Tibial artery (tissue), 4 donors: ENCODE data around the gene EPDR1.

Source experiments
- DNase-seq, 2 donors: peaks; one replicate each; pipeline ENCODE4 v3.0.0-alpha.2; 2019
- H3K27ac ChIP-seq, 2 donors: fragments of 200-600 bp; sonication (generic) in 1 of 2; 1 replicate in 1 of 2; 2 replicates in 1 of 2; pipeline ENCODE4 v1.5.1; 2018 to 2019; ENCODE audit warnings: mild to moderate bottlenecking in 1 of 2
- H3K27me3 ChIP-seq, 2 donors: fragments of 200-600 bp; sonication (generic) in 1 of 2; one replicate each; pipeline versions ENCODE4 v1.5.1 to v1.6.0; 2016 to 2019
- H3K36me3 ChIP-seq, 3 donors: fragments of 200-600 bp; sonication (generic) in 2 of 3; one replicate each; pipeline ENCODE4 v1.5.1; 2016 to 2019; ENCODE audit warnings: mild to moderate bottlenecking in 2 of 3
- H3K4me1 ChIP-seq, 4 donors: fragments of 200-600 bp; sonication (generic) in 2 of 4; 1 replicate in 3 of 4; 2 replicates in 1 of 4; pipeline ENCODE4 v1.5.1; 2016 to 2019
- H3K4me3 ChIP-seq, 2 donors: fragments of 200-600 bp; sonication (generic) in 1 of 2; 1 replicate in 1 of 2; 2 replicates in 1 of 2; pipeline ENCODE4 v1.5.1; 2018 to 2019; ENCODE audit warnings: mild to moderate bottlenecking in 2 of 2
- H3K9me3 ChIP-seq, 3 donors: fragments of 200-600 bp; sonication (generic) in 1 of 3; one replicate each; pipeline ENCODE4 v1.5.1; 2016 to 2019
- intact Hi-C: fragments of 100-400 bp; cut with DNase I; formaldehyde crosslinking; loops from one replicate; pipeline ENCODE4 v1.15.0; 2023; ENCODE audit warnings: low total_unique reads
- TF ChIP-seq, protein P1 (sequence below), 2 experiments: fragments of 200-600 bp in 1 of 2; fragments of 450-650 bp in 1 of 2; IDR thresholded peaks; one replicate each; pipeline ENCODE4 v1.5.1; 2017 to 2019; ENCODE audit warnings: antibody characterized with exemption in 2 of 2, mild to moderate bottlenecking in 1 of 2, moderate library complexity in 1 of 2

The EPDR1 gene

DNA sequence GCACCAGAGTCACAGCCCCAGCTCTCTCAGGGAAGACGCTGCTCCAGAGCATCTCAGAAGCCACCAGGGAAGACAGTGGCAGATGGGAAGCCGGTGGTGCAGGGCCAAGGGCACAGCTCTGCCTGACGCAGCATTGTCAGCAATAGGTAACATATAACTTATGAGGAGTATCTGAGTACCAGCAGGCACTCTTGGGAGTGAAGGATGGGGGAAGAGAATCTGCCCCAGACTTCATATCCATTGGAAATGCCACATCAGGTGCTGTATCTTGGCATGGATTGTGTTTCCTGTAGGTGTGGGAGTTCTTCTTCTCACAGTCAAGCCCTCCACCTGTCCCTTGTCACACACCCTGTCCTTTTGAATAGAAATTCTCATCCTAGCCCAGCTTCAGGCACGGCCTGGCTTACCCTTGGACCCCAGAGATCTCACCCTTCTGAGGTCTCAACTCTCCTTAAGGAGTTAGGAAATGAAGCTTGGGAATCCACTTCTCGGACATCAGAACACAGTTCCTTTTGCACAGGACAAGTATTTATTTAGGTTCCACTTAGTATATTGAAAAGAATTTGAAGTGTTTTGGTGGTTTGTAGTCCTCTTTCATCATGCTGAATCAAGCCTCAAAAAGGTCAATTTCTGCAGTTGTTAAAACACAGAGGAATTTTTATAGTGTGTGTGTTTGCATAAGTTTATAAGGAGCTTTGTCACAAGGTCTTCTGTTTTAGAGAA is 9.9 kb downstream of the EPDR1 start:
- H3K4me1 ChIP-seq = peaks cover 0 to 30% (median 2%) of the 10 kb centered on the region in 4 donors
- no peak overlapping the region for H3K4me3 ChIP-seq
- intact Hi-C loops = no loop called here
- peaks cover 0 to 6% (median 6%) of the 10 kb centered on the region in 3 donors for H3K9me3 ChIP-seq
- no peak for DNase-seq
- H3K27me3 ChIP-seq = no peaks in the 10 kb centered on the region
- H3K27ac ChIP-seq = peak overlapping the region in 1 of 2 donors; percentile 3
- H3K36me3 ChIP-seq = no peaks in the 10 kb centered on the region
- TF ChIP-seq, protein P1, sequence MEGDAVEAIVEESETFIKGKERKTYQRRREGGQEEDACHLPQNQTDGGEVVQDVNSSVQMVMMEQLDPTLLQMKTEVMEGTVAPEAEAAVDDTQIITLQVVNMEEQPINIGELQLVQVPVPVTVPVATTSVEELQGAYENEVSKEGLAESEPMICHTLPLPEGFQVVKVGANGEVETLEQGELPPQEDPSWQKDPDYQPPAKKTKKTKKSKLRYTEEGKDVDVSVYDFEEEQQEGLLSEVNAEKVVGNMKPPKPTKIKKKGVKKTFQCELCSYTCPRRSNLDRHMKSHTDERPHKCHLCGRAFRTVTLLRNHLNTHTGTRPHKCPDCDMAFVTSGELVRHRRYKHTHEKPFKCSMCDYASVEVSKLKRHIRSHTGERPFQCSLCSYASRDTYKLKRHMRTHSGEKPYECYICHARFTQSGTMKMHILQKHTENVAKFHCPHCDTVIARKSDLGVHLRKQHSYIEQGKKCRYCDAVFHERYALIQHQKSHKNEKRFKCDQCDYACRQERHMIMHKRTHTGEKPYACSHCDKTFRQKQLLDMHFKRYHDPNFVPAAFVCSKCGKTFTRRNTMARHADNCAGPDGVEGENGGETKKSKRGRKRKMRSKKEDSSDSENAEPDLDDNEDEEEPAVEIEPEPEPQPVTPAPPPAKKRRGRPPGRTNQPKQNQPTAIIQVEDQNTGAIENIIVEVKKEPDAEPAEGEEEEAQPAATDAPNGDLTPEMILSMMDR (IDR thresholded peaks at IDR 0.05) = no peak

DNA sequence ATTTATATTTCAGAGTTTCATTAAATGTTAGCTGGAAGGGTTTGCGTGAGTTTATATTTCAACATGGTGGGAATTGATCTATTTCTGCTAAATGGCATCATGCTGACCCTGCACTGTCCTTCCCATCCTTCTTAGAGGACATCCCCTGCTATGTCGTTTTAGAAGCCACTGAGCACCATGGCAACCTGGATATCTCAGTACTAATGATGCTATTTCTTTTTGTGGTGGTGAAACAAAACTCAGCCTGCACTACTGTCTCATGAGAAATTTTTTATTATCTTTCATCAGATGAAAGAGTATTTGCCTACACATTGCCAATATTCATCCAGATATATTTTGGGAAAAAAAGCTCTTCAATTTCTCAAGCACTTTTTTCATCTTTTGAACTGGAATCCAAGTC is 12.1 kb downstream of the EPDR1 start:
- no peak overlapping the region for H3K27ac ChIP-seq
- H3K9me3 ChIP-seq = peaks cover 0 to 6% (median 0%) of the 10 kb centered on the region in 3 donors
- intact Hi-C loops = no loop called here
- no peak for DNase-seq
- TF ChIP-seq, protein P1 (IDR thresholded peaks at IDR 0.05) = no peak
- H3K36me3 ChIP-seq = no peaks in the 10 kb centered on the region
- no peak overlapping the region for H3K4me3 ChIP-seq
- H3K4me1 ChIP-seq = peaks cover 0 to 26% (median 2%) of the 10 kb centered on the region in 4 donors
- H3K27me3 ChIP-seq = no peaks in the 10 kb centered on the region

DNA sequence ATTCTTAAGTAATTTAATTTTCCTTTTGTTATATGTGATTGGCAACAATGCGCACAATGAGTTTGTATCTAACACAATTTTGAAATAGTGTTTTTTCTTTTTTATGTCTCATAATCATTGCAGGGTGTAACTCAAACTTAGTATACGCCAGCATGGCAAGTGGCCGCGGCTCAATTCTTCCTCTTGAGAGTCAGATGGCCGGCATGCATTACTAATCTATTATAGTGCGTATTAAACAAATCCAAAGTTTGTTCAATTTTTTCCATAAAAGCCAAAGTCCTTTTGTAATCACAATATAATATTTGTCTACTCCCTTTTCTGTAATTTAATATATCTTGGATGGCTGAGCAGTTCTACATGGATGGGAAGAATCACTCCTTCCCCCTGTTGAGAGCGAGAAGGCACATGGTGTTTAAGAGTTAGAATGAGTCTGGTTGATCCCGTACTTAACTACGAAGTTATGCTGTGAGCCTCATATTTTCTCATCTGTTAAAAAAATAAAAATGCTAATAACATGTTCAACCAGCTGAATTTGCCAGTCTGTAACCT is 12.7 kb downstream of the EPDR1 start:
- DNase-seq = no peak
- intact Hi-C loops = no loop called here
- H3K9me3 ChIP-seq = peaks cover 0 to 6% (median 0%) of the 10 kb centered on the region in 3 donors
- no peaks in the 10 kb centered on the region for H3K36me3 ChIP-seq
- no peak overlapping the region for H3K4me3 ChIP-seq
- H3K4me1 ChIP-seq = peaks cover 0 to 21% (median 2%) of the 10 kb centered on the region in 4 donors
- TF ChIP-seq, protein P1 (IDR thresholded peaks at IDR 0.05) = no peak
- H3K27me3 ChIP-seq = no peaks in the 10 kb centered on the region
- no peak overlapping the region for H3K27ac ChIP-seq

DNA sequence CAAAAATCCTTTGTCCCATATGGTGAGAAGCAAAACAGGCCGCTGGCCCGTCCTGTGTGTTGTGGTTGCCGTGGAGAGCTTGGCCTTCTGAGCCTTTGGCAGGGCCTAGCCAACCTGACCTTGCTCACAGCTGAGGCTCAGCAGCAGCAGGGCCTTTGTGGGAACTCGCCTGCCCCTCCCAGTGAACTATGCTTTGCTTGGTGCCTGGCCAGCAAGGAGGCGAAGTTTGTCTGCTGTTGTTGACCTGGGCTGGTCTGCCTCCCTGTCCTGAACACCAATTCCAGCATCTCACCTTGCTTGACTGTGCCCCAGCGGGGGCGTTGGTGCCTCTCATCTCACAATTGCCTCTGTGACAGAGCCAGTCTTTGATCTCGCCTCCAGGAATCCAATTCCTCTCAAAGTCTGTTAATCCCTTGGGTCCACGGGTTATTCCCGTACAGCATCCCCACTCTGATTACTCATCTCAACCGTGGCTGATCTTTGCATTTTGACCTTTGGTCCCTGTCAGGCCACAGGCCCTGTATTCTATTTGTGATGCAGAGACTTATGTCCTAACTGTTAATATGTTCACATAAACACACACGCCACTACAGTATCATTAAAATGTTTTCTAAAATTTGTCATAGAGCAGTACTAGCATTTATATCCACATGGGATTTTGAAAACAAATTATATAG is 22.6 kb downstream of the EPDR1 start:
- peak; percentile 45 to 70 for DNase-seq
- H3K9me3 ChIP-seq = no peaks in the 10 kb centered on the region
- intact Hi-C loops = no loop called here
- no peaks in the 10 kb centered on the region for H3K27me3 ChIP-seq
- H3K27ac ChIP-seq = peak overlapping the region; percentile 45 to 46
- peaks cover 0 to 28% (median 17%) of the 10 kb centered on the region in 4 donors for H3K4me1 ChIP-seq
- TF ChIP-seq, protein P1 (IDR thresholded peaks at IDR 0.05) = no peak
- no peak overlapping the region for H3K4me3 ChIP-seq
- peaks cover 0 to 4% (median 0%) of the 10 kb centered on the region in 3 donors for H3K36me3 ChIP-seq

DNA sequence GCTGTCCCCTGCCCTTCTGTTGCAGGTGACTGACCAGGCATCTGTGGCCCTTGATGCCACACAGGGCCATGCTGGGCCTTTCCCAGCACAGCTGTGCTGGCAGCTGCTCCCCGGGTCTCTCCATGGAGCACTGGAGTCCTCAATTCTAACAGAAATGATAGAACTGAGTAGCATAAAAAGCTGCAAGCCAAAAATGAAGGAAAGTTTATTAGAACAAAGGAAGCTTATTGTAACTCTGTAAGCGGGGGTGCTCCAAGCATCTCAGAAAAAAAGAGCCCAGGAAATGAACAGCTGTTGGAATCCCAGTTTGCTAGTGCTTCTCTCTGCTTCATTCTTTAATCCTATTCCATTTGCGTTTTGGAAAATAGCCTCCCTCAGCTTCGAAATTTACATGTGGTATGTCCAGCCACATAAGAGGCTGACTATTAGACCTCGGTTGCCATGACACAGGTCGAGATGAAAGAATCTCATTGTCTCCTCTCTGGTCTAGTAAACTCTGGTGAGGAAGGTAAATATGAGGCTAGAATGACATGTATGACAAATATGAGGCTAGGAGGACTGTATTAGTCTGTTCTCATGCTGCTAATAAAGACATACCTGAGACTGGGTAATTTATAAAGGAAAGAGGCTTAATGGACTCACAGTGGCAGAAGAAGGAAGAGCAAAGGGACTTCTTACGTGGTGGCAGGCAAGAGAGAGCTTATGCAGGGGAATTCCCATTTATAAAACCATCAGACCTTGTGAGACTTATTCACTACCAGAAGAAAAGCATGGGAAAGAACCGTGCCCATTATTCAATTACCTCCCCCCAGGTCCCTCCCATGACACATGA is 23.7 kb downstream of the EPDR1 start:
- DNase-seq = no peak
- H3K9me3 ChIP-seq = no peaks in the 10 kb centered on the region
- H3K27ac ChIP-seq = peak overlapping the region in 1 of 2 donors; percentile 46
- TF ChIP-seq, protein P1 (IDR thresholded peaks at IDR 0.05) = no peak
- intact Hi-C loops = no loop called here
- H3K4me3 ChIP-seq = no peak overlapping the region
- no peaks in the 10 kb centered on the region for H3K27me3 ChIP-seq
- peaks cover 0 to 28% (median 17%) of the 10 kb centered on the region in 4 donors for H3K4me1 ChIP-seq
- peaks cover 0 to 2% (median 0%) of the 10 kb centered on the region in 3 donors for H3K36me3 ChIP-seq
